ENCODE measurements around the gene SEH1L.

The SEH1L gene

GRCh38 chr18:12908706-12909105 is 39.1 kb upstream of the SEH1L start:
- Histone ChIP-seq H3K27me3 (ENCODE audit: insufficient read depth, low read length, poor library complexity) (no peaks in the 10 kb centered on the region), H3K9ac (ENCODE audit: low read depth, low read length) (no peak overlapping the region), H3K4me1 (ENCODE audit: insufficient read depth, low read length) (peaks cover 7% of the 10 kb centered on the region), H3K27ac (ENCODE audit: low read length) (no peak overlapping the region), H3K4me2 (ENCODE audit: insufficient read depth, low read length) (no peak overlapping the region), H2AFZ (ENCODE audit: low read depth, low read length) (no peak overlapping the region), H3K9me3 (ENCODE audit: insufficient read depth, low read length, severe bottlenecking) (peaks cover 4% of the 10 kb centered on the region), H3K79me2 (ENCODE audit: insufficient read depth, low read length) (no peaks in the 10 kb centered on the region), H3K36me3 (ENCODE audit: insufficient read depth, low read length) (no peaks in the 10 kb centered on the region), H4K20me1 (ENCODE audit: insufficient read depth, low read length) (no peaks in the 10 kb centered on the region), H3K4me3 (ENCODE audit: low read depth in 1 of 2, low read length in 2 of 2) (no peak overlapping the region)
- DNase-seq, result no peak
- TF ChIP-seq CTCF (IDR thresholded peaks at IDR 0.05; ENCODE audit: borderline replicate concordance, extremely low read depth, low read length, poor library complexity, severe bottlenecking) (no peak), EZH2 (IDR thresholded peaks at IDR 0.05; ENCODE audit: borderline replicate concordance, low read depth, low read length, severe bottlenecking) (no peak)
- no peak for ATAC-seq (ENCODE audit: insufficient read depth, low read depth)

GRCh38 chr18:12911025-12911928 is 36.5 kb upstream of the SEH1L start:
- no peak for ATAC-seq (ENCODE audit: insufficient read depth, low read depth)
- no peak overlapping the region for H3K4me3 ChIP-seq (ENCODE audit: low read depth in 1 of 2, low read length in 2 of 2)
- DNase-seq, result no peak
- H3K27me3 ChIP-seq (ENCODE audit: insufficient read depth, low read length, poor library complexity), result no peaks in the 10 kb centered on the region
- no peaks in the 10 kb centered on the region for H3K79me2 ChIP-seq (ENCODE audit: insufficient read depth, low read length)
- H3K36me3 ChIP-seq (ENCODE audit: insufficient read depth, low read length), result no peaks in the 10 kb centered on the region
- no peaks in the 10 kb centered on the region for H3K4me1 ChIP-seq (ENCODE audit: insufficient read depth, low read length)
- no peak overlapping the region for H3K9ac ChIP-seq (ENCODE audit: low read depth, low read length)
- H3K27ac ChIP-seq (ENCODE audit: low read length), result no peak overlapping the region
- no peak overlapping the region for H3K4me2 ChIP-seq (ENCODE audit: insufficient read depth, low read length)
- TF ChIP-seq CTCF (IDR thresholded peaks at IDR 0.05; ENCODE audit: borderline replicate concordance, extremely low read depth, low read length, poor library complexity, severe bottlenecking) (no peak), EZH2 (IDR thresholded peaks at IDR 0.05; ENCODE audit: borderline replicate concordance, low read depth, low read length, severe bottlenecking) (no peak)
- H3K9me3 ChIP-seq (ENCODE audit: insufficient read depth, low read length, severe bottlenecking), result peaks cover 7% of the 10 kb centered on the region
- no peaks in the 10 kb centered on the region for H4K20me1 ChIP-seq (ENCODE audit: insufficient read depth, low read length)
- no peak overlapping the region for H2AFZ ChIP-seq (ENCODE audit: low read depth, low read length)

- no peak overlapping the region for H2AFZ ChIP-seq (ENCODE audit: low read depth, low read length)
- H3K9me3 ChIP-seq (ENCODE audit: insufficient read depth, low read length, severe bottlenecking), result peaks cover 7% of the 10 kb centered on the region
- no peaks in the 10 kb centered on the region for H3K79me2 ChIP-seq (ENCODE audit: insufficient read depth, low read length)
- no peak for TF ChIP-seq CTCF (IDR thresholded peaks at IDR 0.05; ENCODE audit: borderline replicate concordance, extremely low read depth, low read length, poor library complexity, severe bottlenecking)
- TF ChIP-seq EZH2 (IDR thresholded peaks at IDR 0.05; ENCODE audit: borderline replicate concordance, low read depth, low read length, severe bottlenecking), result no peak
- no peak overlapping the region for H3K9ac ChIP-seq (ENCODE audit: low read depth, low read length)
- H4K20me1 ChIP-seq (ENCODE audit: insufficient read depth, low read length), result no peaks in the 10 kb centered on the region
- no peaks in the 10 kb centered on the region for H3K27me3 ChIP-seq (ENCODE audit: insufficient read depth, low read length, poor library complexity)
- DNase-seq, result no peak
- no peak overlapping the region for H3K4me2 ChIP-seq (ENCODE audit: insufficient read depth, low read length)
- H3K4me3 ChIP-seq (ENCODE audit: low read depth in 1 of 2, low read length in 2 of 2), result no peak overlapping the region
- no peaks in the 10 kb centered on the region for H3K36me3 ChIP-seq (ENCODE audit: insufficient read depth, low read length)
- H3K27ac ChIP-seq (ENCODE audit: low read length), result no peak overlapping the region
- H3K4me1 ChIP-seq (ENCODE audit: insufficient read depth, low read length), result no peaks in the 10 kb centered on the region
- ATAC-seq (ENCODE audit: insufficient read depth, low read depth), result no peak
Measured at GRCh38 chr18:12911929-12912703, 35.7 kb upstream of the SEH1L start.
